GM19043 (cell line): ENCODE results near the gene MUC22.
"Not testable (repeated sequence)": the region's sequence is repeated elsewhere in the genome, so short reads cannot be mapped to it uniquely, and the experiment has no call there.

Experiments
- ATAC-seq: cut with Tn5 transposase; IDR thresholded peaks from one replicate; pipeline ENCODE4 v1.9.1; 2021; ENCODE audit warnings: low read depth; ENCODE audit not compliant: unreplicated experiment

The MUC22 gene

DNA sequence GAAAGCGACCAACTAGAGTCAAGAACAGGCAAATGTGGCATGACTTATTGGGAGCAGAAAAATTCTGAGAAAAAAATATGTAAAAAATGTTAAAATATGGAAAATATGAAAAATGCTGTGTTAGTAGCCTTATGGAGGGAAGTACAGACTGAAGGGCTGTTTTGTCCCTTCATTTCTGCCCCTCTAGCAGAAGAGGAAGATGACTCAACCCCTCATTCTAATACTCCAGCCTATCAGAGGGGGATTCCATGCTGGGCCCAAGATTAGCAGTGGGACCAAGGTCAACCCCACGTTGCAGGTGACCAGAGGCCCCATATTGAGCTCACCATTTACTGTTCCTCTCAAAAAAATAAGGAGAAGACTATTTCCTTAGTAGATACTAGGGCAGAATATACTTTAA, 18.4 kb upstream of the MUC22 start:
- no peak for ATAC-seq

DNA sequence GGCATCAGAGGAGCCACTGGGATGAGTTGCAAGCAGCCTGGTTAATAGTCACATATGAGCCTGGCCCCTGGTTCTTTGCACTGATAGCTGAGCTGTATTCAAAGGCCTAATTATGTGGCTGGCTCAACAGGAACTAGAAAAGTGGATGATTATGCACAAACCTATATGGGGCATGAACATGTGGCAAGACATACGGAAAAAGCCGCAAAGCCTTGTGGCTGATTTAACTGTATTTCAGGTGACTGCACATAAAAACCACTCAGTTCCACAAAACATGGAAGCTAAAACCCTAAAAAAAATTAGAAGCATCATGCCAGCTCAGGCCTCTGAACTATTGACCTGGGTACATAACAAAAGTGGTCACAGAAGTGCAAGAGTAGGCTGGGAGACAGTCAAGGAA, 13.0 kb upstream of the MUC22 start:
- ATAC-seq, result no peak

DNA sequence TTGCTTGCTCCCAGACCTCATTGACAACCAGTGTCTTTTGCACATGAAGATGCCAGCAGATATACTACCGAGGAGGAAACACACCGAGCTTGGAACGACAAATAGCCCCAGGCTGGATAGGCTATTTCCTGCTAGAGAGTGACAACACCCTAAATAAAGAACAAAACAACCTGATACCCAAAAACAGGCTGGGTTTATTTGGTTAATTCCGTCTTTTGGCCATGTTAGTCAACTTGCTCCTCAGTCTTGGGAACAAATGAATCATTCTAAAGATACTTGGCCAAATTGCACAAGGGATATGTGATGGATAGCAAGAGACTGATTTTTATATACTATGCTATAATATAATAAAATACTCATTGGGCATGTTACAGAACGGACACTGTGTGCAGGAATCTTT, 11.5 kb upstream of the MUC22 start:
- ATAC-seq, result no peak

DNA sequence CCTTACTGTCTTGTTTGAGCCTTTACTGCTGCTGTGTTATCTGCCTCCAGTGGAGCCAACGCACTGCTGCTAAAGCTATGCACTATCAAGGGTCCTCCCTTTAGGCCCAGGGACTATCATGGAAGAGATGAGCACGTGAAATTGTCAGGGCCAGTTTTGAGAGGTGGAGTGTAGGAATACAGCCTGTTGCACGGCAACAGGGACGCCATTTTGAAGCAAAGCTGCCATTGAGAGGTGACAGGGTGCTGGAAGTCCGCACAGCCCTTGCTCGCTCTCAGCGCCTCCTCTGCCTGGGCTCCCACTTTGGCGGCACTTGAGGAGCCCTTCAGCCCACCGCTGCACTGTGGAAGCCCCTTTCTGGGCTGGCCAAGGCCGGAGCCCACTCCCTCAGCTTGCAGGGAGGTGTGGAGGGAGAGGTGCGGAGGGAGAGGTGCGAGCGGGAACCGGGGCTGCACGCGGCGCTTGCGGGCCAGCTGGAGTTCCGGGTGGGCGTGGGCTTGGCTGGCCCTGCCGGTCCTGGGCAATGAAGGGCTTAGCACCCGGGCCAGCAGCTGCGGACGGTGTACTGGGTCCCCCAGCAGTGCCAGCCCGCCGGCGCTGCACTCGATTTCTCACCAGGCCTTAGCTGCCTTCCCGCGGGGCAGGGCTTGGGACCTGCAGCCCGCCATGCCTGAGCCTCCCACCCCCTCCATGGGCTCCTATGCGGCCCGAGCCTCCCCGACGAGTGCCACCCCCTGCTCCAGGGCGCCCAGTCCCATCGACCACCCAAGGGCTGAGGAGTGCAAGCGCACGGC, 10.0 kb upstream of the MUC22 start:
- ATAC-seq, result not testable (repeated sequence)

DNA sequence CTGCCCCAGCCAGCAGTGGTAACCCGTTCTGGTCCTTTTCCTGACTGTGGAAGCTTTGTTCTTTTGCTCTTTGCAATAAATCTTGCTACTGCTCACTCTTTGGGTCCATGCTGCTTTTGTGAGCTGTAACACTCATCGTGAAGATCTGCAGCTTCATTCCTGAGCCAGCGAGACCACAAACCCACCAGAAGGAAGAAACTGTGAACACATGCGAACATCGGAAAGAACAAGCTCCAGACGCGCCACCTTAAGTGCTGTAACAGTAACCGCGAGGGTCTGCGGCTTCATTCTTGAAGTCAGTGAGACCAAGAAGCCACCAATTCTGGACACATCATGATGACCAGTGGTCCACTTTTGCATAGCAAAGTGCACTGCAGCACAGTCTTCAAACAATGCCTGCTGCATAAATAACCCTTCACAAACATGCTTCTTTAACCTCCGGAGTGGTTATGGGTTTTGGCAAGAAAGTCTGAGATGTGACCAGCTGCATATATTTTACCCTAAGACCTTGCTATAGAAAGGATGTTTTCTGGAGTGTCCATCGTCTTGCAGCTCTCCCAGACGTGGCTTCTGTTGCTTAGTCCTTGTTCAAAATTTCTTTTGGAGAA, 8.9 kb upstream of the MUC22 start:
- no peak for ATAC-seq

DNA sequence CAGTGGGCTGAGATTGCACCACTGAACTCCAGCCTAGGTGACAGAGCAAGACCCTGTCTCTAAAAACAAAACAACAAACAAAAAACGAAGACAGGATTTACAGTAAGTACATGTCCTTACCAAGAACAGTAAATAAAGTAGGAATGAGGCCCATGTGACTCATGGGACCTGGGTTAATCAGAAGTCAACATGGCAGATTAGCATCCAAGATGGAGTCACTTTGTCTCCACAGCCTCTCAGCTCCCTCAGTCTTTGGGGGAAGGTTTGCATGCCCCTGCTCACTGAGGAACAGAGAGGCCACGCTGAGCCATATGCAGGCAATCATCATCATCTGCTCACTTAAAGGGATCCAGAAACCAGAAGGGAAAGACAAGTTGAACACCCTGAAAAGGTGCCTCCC, 7.8 kb upstream of the MUC22 start:
- ATAC-seq, result no peak

DNA sequence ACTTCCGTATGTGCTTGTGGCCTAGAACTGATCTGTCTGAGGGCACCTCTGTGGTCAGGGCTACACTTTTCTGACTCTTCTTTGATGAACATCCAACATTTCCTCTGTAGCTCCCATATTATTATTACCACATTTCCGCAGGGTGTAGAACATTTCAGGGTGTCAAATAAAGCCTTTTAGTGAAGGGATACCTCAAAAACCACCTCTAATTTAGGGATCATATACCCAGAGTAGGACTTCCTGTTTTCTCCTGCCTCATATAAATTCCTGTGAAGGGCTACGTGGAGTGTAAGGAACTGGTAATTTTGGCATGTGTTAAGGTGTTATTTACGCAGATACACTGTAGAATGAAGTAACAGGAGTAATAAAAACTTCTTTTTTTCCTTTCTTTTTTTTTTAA, 5.5 kb upstream of the MUC22 start:
- no peak for ATAC-seq

DNA sequence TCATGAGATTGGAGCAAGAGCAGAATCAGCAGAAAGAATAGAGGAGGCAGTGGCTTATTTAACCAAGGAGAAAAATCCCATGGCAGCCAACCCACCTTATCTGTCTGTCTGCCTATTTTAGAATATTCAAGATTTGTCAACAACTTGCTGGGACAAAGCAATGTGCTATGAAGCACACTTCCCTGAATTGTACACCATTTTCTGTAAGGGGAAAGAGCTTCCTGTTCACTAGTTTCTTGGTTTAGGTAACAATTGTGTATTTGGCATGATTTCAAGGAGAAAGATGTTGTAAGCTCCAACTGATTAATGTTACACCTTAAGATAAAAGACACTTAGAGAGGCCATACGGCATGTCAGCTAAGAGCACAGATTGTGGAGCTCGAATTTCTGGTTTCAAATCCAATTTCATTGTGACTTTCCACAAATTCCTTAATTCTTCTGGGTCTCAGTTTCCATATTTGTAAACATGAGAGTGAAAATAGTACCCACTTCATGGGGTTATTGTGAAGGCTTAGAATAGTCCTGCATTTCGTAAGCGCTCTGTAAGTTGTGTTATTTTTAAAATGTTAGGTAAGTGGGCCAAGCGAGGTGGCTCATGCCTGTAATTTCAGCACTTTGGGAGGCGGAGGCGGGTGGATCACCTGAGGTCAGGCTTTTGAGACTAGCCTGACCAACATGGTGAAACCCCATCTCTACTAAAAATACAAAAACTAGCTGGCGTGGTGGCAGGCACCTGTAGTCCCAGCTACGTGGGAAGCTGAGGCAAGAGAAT, 4.8 kb upstream of the MUC22 start:
- no peak for ATAC-seq

DNA sequence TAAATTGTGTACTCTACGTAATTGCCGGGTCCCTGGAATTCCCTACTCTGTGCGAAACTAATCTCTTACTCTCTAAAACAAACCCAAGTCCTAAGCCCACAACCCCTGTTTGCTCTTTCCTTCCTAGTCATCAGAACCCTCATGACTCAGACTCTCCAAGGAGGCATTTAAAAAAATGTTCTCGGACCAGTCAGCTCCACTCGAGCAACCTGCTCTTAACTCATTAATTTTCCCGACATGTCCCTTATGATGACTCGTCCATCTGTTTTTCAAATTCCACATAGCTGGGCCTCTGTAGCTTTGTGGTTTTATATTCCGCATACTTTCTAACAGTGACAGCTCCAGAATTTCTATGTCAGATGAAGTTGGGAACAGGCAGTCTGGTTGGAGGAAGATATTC, 2.6 kb upstream of the MUC22 start:
- no peak for ATAC-seq

DNA sequence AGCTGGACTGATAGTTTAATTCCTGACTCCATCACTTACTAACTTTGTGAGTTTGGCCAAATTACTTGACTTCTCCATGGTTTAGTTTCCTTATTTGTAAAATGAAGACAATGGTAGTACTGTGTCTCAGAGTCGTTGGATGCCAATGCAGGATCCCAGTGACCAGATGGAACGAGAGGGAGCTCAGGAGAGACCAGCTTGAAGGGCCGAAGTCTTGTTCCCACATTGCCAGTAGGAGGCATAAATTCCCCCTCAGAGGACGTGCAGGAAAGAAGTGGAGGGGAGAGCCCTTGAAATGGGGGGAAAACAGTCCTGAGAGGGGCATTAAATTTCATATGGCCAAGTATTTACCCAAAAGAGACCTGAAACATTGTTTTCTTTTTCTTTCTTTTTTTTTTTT, 2.1 kb upstream of the MUC22 start:
- ATAC-seq, result no peak

DNA sequence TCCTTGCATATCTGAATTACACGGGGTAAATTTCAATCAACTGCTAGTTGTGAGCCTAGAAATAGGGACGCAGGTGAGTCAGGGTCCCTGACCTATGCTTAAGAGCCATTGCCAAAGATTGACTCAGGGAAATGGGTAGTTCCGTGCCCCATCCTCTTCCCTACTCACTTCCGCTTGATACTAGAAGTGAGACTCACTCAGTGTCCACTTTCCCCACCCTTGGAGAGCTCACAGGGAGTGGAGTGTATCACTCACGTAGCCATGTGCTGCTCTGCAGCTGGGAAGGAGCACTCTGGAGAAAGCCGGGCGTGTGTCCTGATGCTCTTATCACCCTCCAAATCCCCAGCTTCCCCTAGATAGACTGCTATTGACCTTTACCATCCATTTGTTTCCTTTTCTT, 543 bp upstream of the MUC22 start:
- no peak for ATAC-seq

DNA sequence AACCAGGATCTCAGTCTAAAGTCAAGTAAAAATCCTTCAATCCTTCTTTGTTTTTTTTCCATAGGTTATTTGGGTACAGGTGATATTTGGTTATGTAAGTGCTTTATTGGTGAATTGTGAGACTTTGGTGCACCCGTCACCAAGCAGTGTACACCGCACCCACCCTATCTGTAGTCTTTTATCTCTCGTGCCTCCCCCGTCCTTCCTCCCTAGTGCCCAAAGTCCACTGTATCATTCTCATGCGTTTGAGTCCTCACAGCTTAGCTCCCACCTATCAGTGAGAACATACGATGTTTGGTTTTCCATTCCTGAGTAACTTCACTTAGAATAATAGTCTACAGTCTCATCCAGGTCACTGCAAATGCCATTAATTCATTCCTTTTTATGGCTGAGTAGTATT, 879 bp downstream of the MUC22 start:
- no peak for ATAC-seq

DNA sequence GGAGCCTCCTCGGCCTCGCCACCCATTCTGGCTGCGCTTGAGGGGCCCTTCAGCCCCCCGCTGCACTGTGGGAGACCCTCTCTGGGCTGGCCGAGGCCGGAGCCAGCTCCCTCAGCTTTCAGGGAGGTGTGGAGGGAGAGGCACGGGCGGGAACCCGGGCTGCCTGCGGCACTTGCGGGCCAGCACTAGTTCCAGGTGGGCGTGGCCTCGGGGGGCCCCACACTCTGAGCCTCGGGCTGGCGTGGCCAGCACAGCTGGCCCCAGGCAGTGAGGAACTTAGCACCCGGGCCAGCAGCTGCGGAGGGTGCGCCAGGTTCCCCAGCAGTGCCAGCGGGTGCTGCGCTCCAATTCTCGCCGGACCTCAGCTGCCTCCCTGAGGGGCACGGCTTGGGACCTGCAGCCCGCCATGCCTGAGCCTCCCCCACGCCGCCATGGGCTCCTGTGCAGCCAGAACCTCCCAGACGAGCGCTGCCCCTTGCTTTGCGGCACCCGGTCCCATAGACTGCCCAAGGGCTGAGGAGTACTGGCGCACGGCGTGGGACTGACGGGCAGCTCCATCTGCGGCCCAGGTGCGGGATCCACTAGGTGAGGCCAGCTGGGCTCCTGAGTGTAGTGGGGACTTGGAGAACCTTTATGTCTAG, 6.5 kb downstream of the MUC22 start:
- ATAC-seq, result no peak

DNA sequence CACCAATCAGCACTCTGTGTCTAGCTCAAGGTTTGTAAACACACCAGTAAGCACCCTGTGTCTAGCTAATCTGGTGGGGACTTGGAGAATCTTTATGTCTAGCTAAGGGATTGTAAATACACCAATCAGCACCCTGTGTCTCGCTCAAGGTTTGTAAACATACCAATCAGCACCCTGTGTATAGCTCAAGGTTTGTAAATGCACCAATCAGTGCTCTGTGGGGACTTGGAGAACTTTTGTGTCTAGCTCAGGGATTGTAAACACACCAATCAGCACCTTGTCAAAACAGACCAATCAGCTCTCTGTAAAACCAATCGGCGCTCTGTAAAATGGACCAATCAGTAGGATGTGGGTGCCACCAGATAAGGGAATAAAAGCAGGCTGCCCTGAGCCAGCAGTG, 7.2 kb downstream of the MUC22 start:
- not testable (repeated sequence) for ATAC-seq

DNA sequence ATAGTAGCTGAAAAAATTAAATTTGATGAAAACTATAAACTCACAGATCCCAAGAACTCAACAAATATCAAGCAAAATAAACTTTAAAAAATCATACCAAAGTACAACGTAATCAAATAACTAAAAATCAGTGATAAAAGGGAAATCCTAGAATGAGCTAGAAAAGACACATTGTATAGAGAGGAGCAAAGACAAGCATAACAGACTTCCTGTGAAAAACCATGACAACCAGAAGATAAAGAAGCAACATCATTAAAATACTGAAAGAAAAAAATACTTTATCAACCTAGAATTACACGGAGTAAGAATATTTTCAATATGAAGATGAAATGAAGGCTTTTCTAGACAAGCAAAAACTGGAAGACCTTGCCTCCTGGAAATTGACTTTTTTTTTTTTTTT, 9.8 kb downstream of the MUC22 start:
- ATAC-seq, result no peak

DNA sequence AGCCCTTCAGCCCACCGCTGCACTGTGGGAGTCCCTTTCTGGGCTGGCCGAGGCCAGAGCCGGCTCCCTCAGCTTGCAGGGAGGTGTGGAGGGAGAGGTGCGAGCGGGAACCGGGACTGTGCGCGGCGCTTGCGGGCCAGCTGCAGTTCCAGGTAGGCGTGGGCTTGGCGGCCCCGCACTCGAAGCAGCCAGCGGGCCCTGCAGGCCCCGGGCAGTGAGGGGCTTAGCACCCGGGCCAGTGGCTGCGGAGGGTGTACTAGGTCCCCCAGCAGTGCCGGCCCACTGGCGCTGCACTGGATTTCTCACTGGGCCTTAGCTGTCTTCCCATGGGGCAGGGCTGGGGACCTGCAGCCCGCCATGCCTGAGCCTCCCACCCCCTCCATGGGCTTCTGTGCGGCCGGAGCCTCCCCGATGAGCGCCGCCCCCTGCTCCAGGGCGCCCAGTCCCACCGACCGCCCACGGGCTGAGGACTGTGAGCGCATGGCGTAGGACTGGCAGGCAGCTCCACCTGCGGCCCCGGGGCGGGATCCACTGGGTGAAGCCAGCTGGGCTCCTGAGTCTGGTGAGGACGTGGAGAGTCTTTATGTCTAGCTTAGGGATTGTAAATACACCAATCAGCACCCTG, 10.5 kb downstream of the MUC22 start:
- not testable (repeated sequence) for ATAC-seq

DNA sequence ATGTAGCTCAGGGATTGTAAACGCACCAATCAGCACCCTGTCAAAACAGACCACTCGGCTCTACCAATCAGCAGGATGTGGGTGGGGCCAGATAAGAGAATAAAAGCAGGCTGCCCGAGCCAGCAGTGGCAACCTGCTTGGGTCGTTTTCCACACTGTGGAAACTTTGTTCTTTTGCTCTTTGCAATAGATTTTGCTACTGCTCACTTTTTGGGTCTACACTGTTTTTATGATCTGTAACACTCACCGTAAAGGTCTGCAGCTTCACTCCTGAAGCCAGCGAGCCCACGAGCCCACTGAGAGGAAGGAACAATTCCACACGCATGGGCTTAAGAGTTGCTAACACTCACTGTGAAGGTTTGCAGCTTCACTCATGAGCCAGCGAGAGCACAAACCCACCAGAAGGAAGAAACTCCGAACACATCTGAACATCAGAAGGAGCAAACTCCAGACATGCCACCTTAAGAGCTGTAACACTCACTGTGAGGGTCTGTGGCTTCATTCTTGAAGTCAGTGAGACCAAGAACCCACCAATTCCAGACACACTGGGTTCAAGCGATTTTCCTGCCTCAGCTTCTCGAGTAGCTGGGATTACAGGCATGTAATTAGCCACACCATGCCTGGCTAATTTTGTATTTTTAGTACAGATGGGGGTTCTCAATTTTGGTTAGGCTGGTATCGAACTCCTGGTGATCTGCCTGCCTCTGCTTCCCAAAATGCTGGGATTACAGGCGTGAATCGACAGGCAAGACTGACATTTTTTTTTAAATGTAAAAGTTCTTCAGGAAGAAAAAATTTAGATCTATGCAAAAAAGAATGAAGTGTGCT, 11.6 kb downstream of the MUC22 start:
- not testable (repeated sequence) for ATAC-seq

DNA sequence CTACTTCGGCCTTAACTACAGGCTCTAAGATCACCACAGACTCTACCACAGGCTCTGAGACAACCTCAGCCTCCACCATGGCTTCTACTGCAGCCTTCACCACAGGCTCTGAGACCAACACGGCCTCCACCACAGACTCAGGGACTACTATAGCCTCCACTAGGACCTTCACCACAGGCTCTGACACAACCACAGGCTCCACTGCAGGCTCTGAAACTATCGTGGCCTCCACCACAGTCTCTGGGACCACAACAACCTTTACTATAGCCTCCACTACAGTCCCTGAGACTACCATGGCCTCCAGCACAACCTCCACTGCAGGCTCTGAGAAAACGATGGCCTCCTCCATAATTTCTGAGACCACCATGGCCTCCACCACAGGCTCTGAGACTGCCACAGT, 15.3 kb downstream of the MUC22 start:
- no peak for ATAC-seq

DNA sequence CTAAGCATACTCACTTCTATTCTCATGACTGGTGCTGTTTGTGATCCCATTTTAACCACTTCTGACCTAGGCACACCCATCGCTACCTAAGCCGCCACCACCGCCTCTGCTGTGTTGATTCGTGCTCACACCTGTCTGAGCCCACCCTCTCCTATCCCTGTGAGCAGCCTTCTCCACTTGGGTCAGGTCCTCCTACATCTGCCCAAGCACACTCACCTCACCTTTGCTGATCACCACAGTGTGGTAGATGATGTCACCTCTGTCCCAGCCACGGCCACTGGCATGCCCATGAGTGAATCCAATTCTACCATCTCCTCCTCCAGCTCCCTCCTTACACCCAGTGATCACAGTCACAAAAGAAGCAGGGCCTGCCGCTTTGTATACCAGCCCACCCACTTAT, 20.8 kb downstream of the MUC22 start:
- ATAC-seq, result no peak

DNA sequence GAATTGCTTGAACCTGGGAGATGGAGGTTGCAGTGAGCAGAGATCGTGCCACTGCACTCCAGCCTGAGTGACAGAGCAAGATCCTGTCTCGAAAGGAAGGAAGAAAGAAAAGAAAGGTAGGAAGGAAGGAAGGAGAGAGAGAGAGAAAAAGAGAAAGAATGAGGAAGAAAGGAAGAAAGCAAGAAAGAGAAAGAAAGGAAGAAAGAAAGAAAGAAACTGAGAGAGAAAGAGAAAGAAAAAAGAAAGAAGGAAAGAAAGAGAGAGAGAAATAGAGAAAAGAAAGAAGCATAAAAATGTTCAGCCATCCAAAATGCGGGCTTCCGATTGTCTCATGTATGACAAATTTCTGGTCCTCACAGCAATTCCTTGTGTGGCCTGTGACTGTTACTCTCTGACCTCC, 22.8 kb downstream of the MUC22 start:
- ATAC-seq, result no peak
